ENCODE results near the gene SPEM2.
"Not testable (repeated sequence)": the region's sequence is repeated elsewhere in the genome, so short reads cannot be mapped to it uniquely, and the experiment has no call there.

The SPEM2 gene

DNA sequence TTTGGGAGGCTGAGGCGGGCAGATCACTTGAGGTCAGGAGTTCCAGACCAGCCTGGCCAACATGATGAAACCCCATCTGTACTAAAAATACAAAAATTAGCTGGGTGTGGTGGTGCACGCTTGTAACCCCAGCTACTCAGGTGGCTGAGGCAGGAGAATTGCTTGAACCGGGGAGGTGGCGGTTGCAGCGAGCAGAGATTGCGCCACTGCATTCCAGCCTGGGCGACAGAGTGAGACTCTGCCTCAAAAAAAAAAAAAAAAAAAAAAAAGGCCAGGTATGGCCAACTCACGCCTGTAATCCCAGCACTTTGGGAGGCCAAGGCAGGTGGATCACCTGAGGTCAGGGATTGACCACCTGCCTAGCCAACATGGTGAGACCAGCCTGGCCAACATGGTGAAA, 49.4 kb downstream of the SPEM2 start:
- not testable (repeated sequence) for DNase-seq (ENCODE audit: low spot score)

DNA sequence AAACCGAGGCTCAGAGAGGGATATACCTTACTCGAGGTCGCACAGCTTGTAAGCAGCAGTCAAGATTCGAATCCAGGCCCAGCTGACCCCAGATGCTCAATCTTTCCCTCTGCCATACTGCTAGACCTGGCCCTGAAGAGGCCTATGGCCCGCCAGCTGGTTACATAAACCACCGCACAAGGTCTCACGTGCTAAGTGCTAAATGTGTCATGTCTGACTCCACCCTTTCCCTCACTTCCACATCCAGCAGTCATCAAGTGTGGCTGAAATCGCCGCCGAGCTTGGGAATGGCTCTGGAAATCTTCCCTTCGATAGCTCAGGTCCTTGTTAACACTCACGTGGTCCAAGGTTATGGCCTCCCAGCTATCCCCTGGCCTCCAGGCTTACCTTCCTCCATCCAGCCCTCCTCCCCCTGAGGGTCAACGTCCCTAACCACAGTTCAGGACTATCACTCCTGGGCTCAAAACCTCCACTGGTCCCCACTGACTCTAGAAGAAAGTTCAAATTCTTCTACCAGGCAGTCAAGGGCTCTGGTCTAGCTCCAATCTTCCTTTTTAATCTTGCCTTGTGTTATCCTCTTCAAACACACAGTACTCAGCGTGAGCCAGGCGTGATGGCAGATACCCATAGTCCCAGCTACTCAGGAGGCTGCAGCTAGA, 50.5 kb downstream of the SPEM2 start:
- no peak for DNase-seq (ENCODE audit: low spot score)

DNA sequence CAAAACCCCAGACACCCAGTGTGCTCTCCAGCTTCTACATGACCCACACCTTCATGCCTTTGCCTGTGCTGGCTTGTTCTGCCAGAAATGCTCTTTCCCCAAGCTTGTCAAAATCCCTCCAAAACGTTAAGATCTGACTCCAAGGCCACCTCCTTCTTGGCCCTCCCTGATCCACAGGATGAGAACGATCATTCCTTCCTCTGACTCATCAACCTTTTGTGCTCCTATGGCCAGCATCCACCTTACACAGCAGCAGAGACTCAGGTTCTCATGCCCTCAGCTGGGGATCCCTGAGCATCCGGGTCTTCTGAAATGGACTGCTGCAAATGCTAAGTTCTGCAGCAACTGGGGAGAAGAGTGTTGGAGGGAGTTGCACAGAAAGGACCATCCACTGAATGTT, 51.1 kb downstream of the SPEM2 start:
- DNase-seq (ENCODE audit: low spot score): no peak

DNA sequence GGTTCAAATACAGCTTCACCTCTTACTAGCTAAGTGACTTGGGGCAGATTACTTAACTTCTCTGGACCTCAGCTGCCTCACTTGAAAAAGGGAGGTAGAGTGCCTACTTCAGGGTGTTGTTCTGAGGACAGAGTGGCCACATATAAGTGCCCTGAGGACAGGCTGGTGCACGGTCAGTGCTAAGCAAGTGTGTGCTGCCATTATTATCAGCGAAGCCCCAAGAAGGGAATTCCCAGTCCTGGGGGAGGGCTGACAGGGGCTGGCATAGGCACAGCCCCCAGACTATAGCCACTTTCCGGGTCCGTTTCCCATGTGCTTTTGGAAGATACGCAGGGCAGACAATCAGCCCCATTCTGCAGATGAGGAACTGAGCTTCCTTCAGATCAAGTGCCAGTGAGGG, 51.5 kb downstream of the SPEM2 start:
- DNase-seq (ENCODE audit: low spot score): no peak

Measured in activated CD4-positive, alpha-beta T cell treated with anti-CD3 and anti-CD28 coated beads, Interleukin-2, Interleukin-4, amounts not matched to agents 100 ng/mL and 50 ng/mL, durations not matched to agents 16 hours and 8 hours (primary cell).